ENCODE measurements around the gene MTHFD2.

GRCh38 chr2:74198023-74198460 lies 373 bp upstream of the MTHFD2 start:
- no peak for TF ChIP-seq CTCF (conservative IDR thresholded peaks at IDR 0.05 in 1 of 2, IDR thresholded peaks at IDR 0.05 in 1 of 2; ENCODE audit: extremely low read depth in 1 of 2, insufficient read depth in 1 of 2, low read depth in 1 of 2, low read length in 2 of 2)
- no peak for TF ChIP-seq EZH2 (IDR thresholded peaks at IDR 0.05; ENCODE audit: borderline replicate concordance, low read length)

Data from mammary epithelial cell (primary cell).